KMS-11 (cell line): ENCODE data around the gene TMEM176B.

Experiments used
- H2AFZ ChIP-seq: fragments of 200-600 bp; sonication (generic); 2 replicates; pipeline ENCODE4 v1.6.1; 2016; ENCODE audit warnings: antibody characterized with exemption, mixed run types, low read depth
- H3K27ac ChIP-seq: fragments of 200-600 bp; sonication (generic); 2 replicates; pipeline ENCODE4 v1.6.1; 2016; ENCODE audit warnings: mild to moderate bottlenecking, mixed run types
- H3K27me3 ChIP-seq: fragments of 200-600 bp; sonication (generic); 2 replicates; pipeline ENCODE4 v1.6.1; 2017; ENCODE audit warnings: mild to moderate bottlenecking, low read depth, mixed run types, moderate library complexity; ENCODE audit not compliant: insufficient read depth
- H3K36me3 ChIP-seq: fragments of 200-600 bp; sonication (generic); 2 replicates; pipeline ENCODE4 v1.6.1; 2017; ENCODE audit warnings: mild to moderate bottlenecking, mixed run types; ENCODE audit not compliant: insufficient read depth
- H3K4me1 ChIP-seq: fragments of 200-600 bp; sonication (generic); 2 replicates; pipeline ENCODE4 v1.6.1; 2016; ENCODE audit warnings: mild to moderate bottlenecking, low read depth, mixed run types; ENCODE audit not compliant: poor library complexity, severe bottlenecking
- H3K4me2 ChIP-seq: fragments of 200-600 bp; sonication (generic); 2 replicates; pipeline ENCODE4 v1.7.0; 2016; ENCODE audit warnings: mild to moderate bottlenecking, mixed run types
- H3K4me3 ChIP-seq: fragments of 200-600 bp; sonication (generic); IDR thresholded peaks from 2 replicates; pipeline ENCODE4 v1.6.1; 2017; ENCODE audit warnings: low read depth, low read length, mixed read lengths; ENCODE audit not compliant: insufficient read depth
- H3K79me2 ChIP-seq: fragments of 200-600 bp; sonication (generic); 2 replicates; pipeline ENCODE4 v1.6.1; 2016; ENCODE audit warnings: low read depth, mixed run types; ENCODE audit not compliant: insufficient read depth
- H3K9ac ChIP-seq: fragments of 200-600 bp; sonication (generic); 2 replicates; pipeline ENCODE4 v1.6.1; 2016; ENCODE audit warnings: mild to moderate bottlenecking, mixed run types
- H4K20me1 ChIP-seq: fragments of 200-600 bp; sonication (generic); 2 replicates; pipeline ENCODE4 v1.6.1; 2016; ENCODE audit warnings: mild to moderate bottlenecking, mixed run types; ENCODE audit not compliant: insufficient read depth
- TF ChIP-seq, protein P1 (sequence below): fragments of 200-600 bp; sonication (generic); conservative IDR thresholded peaks from 2 replicates; pipeline ENCODE4 v1.6.1; 2017; ENCODE audit warnings: low read depth, mild to moderate bottlenecking, antibody characterized with exemption, low read length, moderate library complexity, mixed read lengths

Gene TMEM176B

DNA sequence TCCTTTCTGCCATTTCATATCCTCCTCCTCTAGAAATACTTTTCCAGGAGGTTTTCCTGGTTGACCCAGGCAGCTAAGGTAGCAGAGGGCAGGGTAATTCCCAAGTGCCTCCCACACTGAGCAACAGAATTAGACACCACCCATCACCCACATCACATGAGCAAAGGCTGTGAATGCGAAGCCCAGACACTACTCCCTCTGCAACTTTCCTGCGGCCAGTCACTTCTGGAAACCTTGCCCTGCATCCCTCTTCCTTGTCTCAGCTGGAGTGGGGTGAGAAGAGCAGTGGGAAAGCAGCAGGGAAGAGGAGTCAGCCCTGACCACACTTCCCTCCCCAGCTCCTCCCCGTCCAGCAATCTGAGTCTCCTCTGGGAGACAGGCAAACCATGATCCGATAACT lies 15.2 kb downstream of the TMEM176B start:
- Histone ChIP-seq H3K27ac (no peak overlapping the region), H3K4me1 (no peaks in the 10 kb centered on the region), H3K4me3 (no peak overlapping the region), H2AFZ (no peak overlapping the region), H3K4me2 (no peak overlapping the region), H3K36me3 (no peaks in the 10 kb centered on the region), H3K79me2 (no peaks in the 10 kb centered on the region), H3K9ac (no peak overlapping the region), H3K27me3 (no peaks in the 10 kb centered on the region), H4K20me1 (no peaks in the 10 kb centered on the region)
- TF ChIP-seq, protein P1, sequence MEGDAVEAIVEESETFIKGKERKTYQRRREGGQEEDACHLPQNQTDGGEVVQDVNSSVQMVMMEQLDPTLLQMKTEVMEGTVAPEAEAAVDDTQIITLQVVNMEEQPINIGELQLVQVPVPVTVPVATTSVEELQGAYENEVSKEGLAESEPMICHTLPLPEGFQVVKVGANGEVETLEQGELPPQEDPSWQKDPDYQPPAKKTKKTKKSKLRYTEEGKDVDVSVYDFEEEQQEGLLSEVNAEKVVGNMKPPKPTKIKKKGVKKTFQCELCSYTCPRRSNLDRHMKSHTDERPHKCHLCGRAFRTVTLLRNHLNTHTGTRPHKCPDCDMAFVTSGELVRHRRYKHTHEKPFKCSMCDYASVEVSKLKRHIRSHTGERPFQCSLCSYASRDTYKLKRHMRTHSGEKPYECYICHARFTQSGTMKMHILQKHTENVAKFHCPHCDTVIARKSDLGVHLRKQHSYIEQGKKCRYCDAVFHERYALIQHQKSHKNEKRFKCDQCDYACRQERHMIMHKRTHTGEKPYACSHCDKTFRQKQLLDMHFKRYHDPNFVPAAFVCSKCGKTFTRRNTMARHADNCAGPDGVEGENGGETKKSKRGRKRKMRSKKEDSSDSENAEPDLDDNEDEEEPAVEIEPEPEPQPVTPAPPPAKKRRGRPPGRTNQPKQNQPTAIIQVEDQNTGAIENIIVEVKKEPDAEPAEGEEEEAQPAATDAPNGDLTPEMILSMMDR: no peak

DNA sequence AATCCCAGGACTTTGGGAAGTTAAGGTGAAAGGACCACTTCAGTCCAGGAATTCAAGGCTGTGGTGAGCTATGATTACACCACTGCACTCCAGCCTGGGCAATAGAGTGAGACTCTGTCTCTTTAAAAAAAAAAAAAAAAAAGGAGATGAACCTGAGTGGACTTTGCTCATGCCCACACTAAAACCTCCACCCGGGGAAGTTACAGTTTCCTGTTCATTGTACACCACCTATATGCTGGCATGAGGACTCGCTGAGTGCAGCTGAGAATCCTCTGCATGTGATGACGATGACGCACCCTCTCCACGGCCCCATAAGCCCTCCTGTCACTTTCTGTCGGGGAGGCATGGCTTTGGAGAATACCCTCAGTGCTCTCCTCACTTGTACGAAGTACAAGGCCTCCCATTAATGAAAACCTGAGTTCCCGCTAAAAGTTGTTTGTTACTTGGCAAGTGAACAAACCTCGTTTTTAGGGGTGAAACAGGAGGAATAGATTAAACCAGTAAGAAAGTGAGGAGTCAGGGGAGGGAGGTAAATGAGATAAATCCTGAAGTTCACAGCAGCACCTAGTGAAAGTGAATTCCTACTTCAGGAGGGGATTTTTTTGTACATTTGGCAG lies 15.9 kb downstream of the TMEM176B start:
- Histone ChIP-seq H3K4me1 (no peaks in the 10 kb centered on the region), H4K20me1 (no peaks in the 10 kb centered on the region), H3K4me3 (no peak overlapping the region), H3K27ac (no peak overlapping the region), H2AFZ (no peak overlapping the region), H3K4me2 (no peak overlapping the region), H3K27me3 (no peaks in the 10 kb centered on the region), H3K79me2 (no peaks in the 10 kb centered on the region), H3K9ac (no peak overlapping the region), H3K36me3 (no peaks in the 10 kb centered on the region)
- TF ChIP-seq, protein P1: no peak

DNA sequence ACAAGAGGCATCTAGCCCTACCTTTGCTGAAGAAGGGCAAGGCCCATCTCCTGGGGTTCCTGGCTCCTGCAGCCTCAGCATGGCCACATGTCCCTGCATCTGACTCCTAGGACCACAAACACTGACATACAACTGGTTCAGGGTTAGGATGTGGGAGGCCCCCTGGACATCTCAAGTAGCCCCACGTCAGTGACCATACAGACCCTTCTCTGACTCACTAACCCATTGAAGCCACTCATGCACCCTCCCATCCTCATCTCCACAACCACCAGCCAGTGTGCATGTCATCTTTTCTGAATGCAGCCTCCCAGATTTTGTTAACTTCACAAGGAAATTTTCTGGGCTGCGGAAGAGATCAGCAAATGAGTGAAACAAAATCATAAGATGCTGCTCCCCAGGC lies 18.2 kb downstream of the TMEM176B start:
- Histone ChIP-seq H3K4me3 (no peak overlapping the region), H3K79me2 (no peaks in the 10 kb centered on the region), H3K4me1 (no peaks in the 10 kb centered on the region), H3K9ac (no peak overlapping the region), H4K20me1 (no peaks in the 10 kb centered on the region), H3K27ac (no peak overlapping the region), H3K4me2 (no peak overlapping the region), H2AFZ (no peak overlapping the region), H3K36me3 (no peaks in the 10 kb centered on the region), H3K27me3 (no peaks in the 10 kb centered on the region)
- TF ChIP-seq, protein P1: no peak

DNA sequence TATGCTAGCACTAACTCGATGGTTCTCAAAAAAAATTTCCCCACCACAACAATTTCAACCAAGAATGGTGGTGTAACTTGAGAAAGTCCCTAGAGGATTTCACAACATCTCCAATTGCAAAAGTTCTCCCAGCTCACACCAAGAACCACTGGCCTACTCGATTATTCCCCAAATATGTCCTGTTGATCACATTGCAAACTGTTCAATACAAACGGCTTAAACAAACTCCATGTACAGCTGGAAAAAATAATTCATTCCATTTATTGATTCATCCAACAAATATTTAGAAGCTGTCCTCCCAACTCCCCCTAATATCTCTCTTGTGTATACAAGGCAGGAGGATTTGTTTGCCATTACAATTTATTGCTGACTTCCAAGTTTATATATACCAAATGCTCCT lies 19.1 kb downstream of the TMEM176B start:
- Histone ChIP-seq H3K9ac (no peak overlapping the region), H3K79me2 (no peaks in the 10 kb centered on the region), H3K4me2 (no peak overlapping the region), H4K20me1 (no peaks in the 10 kb centered on the region), H3K27me3 (no peaks in the 10 kb centered on the region), H3K36me3 (no peaks in the 10 kb centered on the region), H3K4me3 (no peak overlapping the region), H3K27ac (no peak overlapping the region), H2AFZ (no peak overlapping the region), H3K4me1 (no peaks in the 10 kb centered on the region)
- TF ChIP-seq, protein P1: no peak
